Activated naive CD4-positive, alpha-beta T cell treated with anti-CD3 and anti-CD28 coated beads for 36 hours (primary cell): ENCODE measurements around the gene SMARCB1. TPM values are rescaled to one million over a fixed set of nuclear protein-coding genes. Genes with fewer than 3 reads are reported as not detected.

Source experiments
- CTCF ChIA-PET: fragments of 350-600 bp; sonication (Branson Sonifier 250); formaldehyde crosslinking; loops from one replicate; lab custom pipeline; 2021; ENCODE audit warnings: antibody characterized with exemption; lab: Charles Lee
- DNase-seq: peaks from one replicate; pipeline ENCODE4 v3.0.0-alpha.2; 2020
- H3K27ac Mint-ChIP-seq: one replicate; pipeline ENCODE4 v1.8.0; 2021; ENCODE audit warnings: mild to moderate bottlenecking, mixed read lengths
- H3K27me3 Mint-ChIP-seq: one replicate; pipeline ENCODE4 v1.8.0; 2021; ENCODE audit warnings: low read depth, mixed read lengths
- H3K36me3 Mint-ChIP-seq: one replicate; pipeline ENCODE4 v1.8.0; 2021; ENCODE audit warnings: low read depth, mixed read lengths
- H3K4me1 Mint-ChIP-seq: one replicate; pipeline ENCODE4 v1.8.0; 2021; ENCODE audit warnings: low read depth, mixed read lengths
- H3K4me3 Mint-ChIP-seq: one replicate; pipeline ENCODE4 v1.8.0; 2021; ENCODE audit warnings: mild to moderate bottlenecking, moderate library complexity, mixed read lengths
- H3K9me3 Mint-ChIP-seq: one replicate; pipeline ENCODE4 v1.8.0; 2021; ENCODE audit warnings: mixed read lengths
- intact Hi-C: fragments of 100-400 bp; cut with micrococcal nuclease; formaldehyde crosslinking; loops from one replicate; pipeline ENCODE4 v1.15.1; 2023
- total RNA-seq, 2 experiments: library from RNA; stranded (reverse); gene quantifications; one replicate each; pipeline ENCODE4 v1.2.3, GENCODE V29; 2021

Gene SMARCB1
- total RNA-seq, 2 experiments from 2014 or later: 75.3 to 89.1 TPM

DNA sequence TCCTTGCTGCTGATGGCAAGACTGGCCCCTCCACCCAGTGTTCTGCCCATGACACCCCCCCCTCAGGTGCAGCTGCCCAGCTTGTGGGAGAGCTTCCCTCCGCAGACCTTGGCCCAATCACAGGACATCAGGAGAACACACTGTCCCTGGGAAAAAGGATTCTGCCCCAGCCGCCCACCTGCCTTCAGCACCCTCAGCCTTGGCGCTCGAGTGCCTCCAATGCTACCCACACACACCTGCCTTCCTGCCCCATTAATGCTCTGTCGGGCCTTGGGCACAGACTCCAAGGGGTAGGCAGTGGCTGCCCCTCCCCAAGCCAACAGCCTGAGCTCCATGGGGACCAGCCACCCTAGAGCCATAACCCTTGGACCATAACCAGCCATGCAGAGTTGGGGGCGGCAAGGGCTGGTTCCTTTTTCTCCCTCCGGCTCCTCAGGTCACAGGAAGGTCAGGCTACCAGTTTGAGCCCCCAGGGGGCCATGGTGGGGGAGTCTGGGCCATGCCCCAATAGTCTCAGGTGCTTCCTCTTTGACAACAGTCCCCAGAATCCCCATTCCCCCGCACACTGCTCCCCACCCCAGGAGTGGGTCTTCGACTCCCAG is 34.6 kb upstream of the SMARCB1 start:
- Mint-ChIP-seq H3K27ac (no peak overlapping the region), H3K36me3 (no peaks in the 10 kb centered on the region), H3K27me3 (no peaks in the 10 kb centered on the region), H3K9me3 (no peaks in the 10 kb centered on the region), H3K4me3 (peak overlapping the region; percentile 60), H3K4me1 (peaks cover 11% of the 10 kb centered on the region)
- intact Hi-C loops: loop anchor here (2.0 kb wide), 1 partner anchor 15 kb away; the partner anchor contains the start of gene CHCHD10
- no peak for DNase-seq
- CTCF ChIA-PET: no interaction called here

DNA sequence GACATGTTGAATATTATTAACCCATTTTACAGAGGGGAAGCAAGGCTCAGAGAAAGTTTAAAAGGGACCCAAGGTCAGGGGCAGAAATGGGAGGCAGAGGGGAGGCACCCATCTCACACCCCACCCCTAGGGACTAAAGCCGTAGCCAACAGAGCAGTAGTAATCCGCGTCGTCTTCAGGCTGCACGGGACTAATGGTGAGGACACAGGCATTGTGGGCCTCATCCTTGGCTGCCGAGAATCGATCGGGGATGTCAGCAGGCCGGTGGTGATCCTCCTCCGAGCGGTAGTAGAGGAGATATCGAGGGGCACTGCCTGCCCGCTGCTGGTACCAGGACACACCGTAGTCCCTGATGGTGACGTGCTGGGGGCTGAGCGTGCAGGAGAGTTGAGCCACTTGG is 34.0 kb upstream of the SMARCB1 start:
- peak overlapping the region; percentile 60 for H3K4me3 Mint-ChIP-seq

DNA sequence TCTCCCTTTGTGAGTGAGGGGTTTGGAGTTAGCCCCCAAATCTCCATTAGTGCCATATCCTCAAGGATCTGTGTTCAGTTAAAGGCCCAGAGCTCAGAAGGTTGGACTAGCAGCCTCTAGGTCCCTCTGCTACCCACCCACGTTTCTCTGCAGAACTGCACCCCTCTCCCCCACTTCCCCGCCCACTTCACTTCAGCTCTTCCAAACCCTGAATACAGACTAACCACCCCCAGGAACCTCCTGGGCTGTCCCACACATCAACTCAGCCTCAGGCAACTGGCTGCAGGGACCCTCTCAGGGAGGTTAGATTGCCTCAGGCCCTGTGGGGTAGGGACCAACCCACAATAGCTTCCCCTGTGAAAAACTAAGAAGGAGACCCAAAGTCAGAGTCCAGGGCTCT is 33.4 kb upstream of the SMARCB1 start:
- Mint-ChIP-seq H3K36me3 (no peaks in the 10 kb centered on the region), H3K4me3 (no peak overlapping the region), H3K4me1 (peaks cover 11% of the 10 kb centered on the region), H3K9me3 (no peaks in the 10 kb centered on the region), H3K27me3 (no peaks in the 10 kb centered on the region), H3K27ac (no peak overlapping the region)
- CTCF ChIA-PET: no interaction called here
- intact Hi-C loops: loop anchor here (2.0 kb wide), 1 partner anchor 13 kb away; the partner anchor contains the start of gene CHCHD10
- DNase-seq: no peak

More for the DNA sequence above, 34.0 kb upstream of the SMARCB1 start:
- no peak for DNase-seq
- Mint-ChIP-seq H3K36me3 (no peaks in the 10 kb centered on the region), H3K27ac (no peak overlapping the region), H3K27me3 (no peaks in the 10 kb centered on the region), H3K9me3 (no peaks in the 10 kb centered on the region), H3K4me1 (peaks cover 11% of the 10 kb centered on the region)
- CTCF ChIA-PET: no interaction called here
- intact Hi-C loops: loop anchor here (2.0 kb wide), 1 partner anchor 14 kb away; the partner anchor contains the start of gene CHCHD10

DNA sequence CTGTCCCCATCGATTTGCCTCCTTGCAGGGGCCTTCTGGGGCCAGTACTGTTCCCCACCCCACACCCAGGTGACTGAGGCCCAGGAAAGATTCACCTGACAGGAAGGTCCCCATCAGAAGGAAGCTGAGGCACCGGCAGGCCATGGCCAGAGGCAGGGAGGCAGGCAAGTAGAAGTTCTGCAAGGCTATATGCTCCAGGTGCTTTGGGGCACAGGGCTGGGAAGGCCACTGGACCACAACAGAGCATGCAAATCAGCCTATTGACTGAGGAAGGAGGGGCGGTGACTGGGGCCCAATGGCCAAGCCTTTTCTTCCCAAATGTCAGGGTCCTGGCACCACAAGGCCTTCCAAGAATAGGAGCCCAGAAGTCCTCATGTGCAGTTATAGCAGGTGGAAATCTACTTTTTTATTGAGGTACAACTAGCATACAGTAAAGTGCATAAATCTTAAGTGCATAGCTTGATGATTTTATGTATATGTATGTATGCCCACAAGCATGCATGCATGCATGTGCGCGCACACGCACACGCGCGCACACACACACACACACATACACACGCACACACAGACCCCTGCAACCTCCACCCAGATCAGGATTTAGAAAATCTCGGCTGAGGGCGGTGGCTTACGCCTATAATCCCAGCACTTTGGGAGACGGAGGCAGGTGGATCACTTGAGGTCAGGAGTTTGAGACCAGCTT is 32.4 kb upstream of the SMARCB1 start, which contains the start of gene VPREB3:
VPREB3 (minus strand) TSS at position 206 of the 700 bp plus-strand sequence; CDS start at position 144, 62 bp downstream.
- Mint-ChIP-seq H3K4me3 (no peak within 1 kb of the TSS), H3K27ac (no peak within 1 kb of the TSS), H3K9me3 (no peaks in the 10 kb centered on the region), H3K4me1 (peaks cover 11% of the 10 kb centered on the region), H3K27me3 (no peaks in the 10 kb centered on the region), H3K36me3 (no peaks in the 10 kb centered on the region)
- CTCF ChIA-PET: interaction anchor here (1.2 kb wide), 1 partner anchor 16 kb away, joined by 7 read pairs; no protein-coding TSS in a partner anchor
- DNase-seq: no peak
- intact Hi-C loops: no loop called here

DNA sequence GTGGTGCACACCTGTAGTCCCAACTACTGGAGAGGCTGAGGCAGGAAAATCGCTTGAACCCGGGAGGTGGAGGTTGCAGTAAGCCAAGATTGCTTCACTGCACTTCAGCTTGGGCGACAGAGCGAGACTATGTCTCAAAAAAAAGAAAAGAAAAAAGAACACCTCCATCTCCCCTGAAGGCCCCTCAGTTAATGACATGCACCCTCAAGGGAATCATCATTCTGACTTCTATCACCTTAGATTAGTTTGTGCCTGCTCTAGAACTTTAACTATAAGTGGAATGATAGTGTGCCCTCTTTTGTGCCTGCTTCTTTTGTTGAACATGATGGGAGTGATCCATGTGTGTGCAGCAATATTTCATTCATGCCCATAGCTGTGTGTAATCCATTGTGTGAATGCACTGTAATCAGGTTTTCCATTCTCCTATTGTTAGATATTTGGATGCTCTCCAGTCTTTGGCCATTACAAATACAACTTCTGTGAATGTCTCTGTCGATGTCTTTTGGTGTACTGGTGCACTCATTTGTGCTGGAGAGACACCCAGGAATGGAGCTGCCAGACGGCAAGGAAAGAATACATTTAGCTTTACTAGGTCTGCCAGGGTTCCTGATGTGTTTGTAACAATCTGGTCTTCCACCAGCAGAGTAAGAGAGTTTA is 31.7 kb upstream of the SMARCB1 start:
- no peaks in the 10 kb centered on the region for H3K27me3 Mint-ChIP-seq
- no peaks in the 10 kb centered on the region for H3K36me3 Mint-ChIP-seq
- CTCF ChIA-PET: interaction anchor here (1.2 kb wide), 1 partner anchor 16 kb away, joined by 7 read pairs; no protein-coding TSS in a partner anchor
- peaks cover 7% of the 10 kb centered on the region for H3K4me1 Mint-ChIP-seq
- H3K9me3 Mint-ChIP-seq: no peaks in the 10 kb centered on the region
- H3K27ac Mint-ChIP-seq: no peak overlapping the region
- DNase-seq: no peak
- H3K4me3 Mint-ChIP-seq: no peak overlapping the region
- intact Hi-C loops: no loop called here

DNA sequence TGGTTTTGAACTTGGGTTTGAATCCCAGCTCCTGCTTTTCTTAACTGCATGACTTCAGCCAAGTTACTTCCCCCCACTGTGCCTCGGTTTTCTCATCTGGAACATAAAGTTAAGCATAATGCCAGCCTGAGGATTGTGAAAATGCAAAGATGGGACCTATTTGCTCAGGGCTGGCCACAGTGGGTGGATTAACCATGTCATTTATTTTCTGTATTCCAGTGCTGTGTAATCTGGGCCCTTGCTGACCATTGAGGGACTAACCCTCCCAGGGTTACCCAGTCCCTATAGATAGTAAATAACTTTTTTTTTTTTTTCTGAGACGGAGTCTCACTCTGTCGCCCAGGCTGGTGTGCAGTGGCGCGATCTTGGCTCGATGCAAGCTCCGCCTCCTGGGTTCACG is 31.1 kb upstream of the SMARCB1 start:
- Mint-ChIP-seq H3K4me3 (no peak overlapping the region), H3K27me3 (no peaks in the 10 kb centered on the region), H3K4me1 (peaks cover 1% of the 10 kb centered on the region), H3K9me3 (no peaks in the 10 kb centered on the region), H3K27ac (no peak overlapping the region), H3K36me3 (no peaks in the 10 kb centered on the region)
- intact Hi-C loops: no loop called here
- CTCF ChIA-PET: interaction anchor here (1.2 kb wide), 1 partner anchor 15 kb away, joined by 7 read pairs; no protein-coding TSS in a partner anchor
- DNase-seq: no peak

DNA sequence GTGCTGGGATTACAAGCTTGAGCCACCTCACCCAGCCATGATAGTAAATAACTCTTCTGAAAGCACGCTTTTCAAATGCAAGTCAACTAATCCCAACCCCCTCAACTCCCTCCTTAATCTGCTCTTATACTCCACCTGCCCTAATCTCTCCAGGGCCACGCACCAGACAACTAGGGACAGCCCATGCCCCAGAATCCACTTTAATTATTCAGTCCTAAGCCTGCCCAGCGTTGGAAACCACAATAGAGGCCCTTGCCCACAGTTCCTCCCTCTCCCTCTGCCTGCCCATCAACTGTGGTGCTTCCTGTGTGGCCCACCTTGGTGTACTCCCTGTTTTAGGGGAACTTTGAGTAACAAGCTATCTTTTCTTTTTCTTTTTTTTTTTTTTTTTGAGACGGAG is 29.9 kb upstream of the SMARCB1 start:
- intact Hi-C loops: no loop called here
- Mint-ChIP-seq H3K27me3 (no peaks in the 10 kb centered on the region), H3K9me3 (no peaks in the 10 kb centered on the region), H3K4me1 (peaks cover 1% of the 10 kb centered on the region), H3K27ac (no peak overlapping the region), H3K4me3 (no peak overlapping the region), H3K36me3 (no peaks in the 10 kb centered on the region)
- CTCF ChIA-PET: no interaction called here
- no peak for DNase-seq

DNA sequence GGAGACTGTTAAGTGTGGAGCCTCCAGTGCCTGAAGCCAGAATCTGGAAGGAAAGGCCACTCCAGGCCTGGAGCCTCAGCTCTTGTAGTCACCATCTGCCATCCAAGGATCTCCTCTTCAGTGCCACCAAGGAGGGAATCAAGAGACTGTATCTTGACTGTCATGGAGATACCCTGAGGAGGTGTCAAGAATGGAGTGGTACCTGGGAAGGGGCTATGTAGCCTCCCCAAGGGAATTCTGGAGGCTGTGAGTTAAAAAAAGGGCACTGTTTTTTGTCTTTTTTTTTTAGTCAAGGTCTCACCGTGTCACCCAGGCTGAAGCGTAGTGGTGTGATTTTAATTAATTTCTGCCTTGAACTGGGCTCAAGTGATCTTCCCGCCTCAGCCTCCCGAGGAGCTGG is 27.2 kb upstream of the SMARCB1 start:
- H3K27me3 Mint-ChIP-seq: no peaks in the 10 kb centered on the region
- intact Hi-C loops: no loop called here
- CTCF ChIA-PET: interaction anchor here (0.6 to 0.9 kb wide), 3 partner anchors 9 to 100 kb away, joined by 3 to 4 read pairs (median 3); partner anchors contain the start of gene ZNF70
- no peak for DNase-seq
- H3K4me3 Mint-ChIP-seq: no peak overlapping the region
- H3K27ac Mint-ChIP-seq: no peak overlapping the region
- H3K36me3 Mint-ChIP-seq: peaks cover 3% of the 10 kb centered on the region
- no peaks in the 10 kb centered on the region for H3K9me3 Mint-ChIP-seq
- H3K4me1 Mint-ChIP-seq: peaks cover 18% of the 10 kb centered on the region

DNA sequence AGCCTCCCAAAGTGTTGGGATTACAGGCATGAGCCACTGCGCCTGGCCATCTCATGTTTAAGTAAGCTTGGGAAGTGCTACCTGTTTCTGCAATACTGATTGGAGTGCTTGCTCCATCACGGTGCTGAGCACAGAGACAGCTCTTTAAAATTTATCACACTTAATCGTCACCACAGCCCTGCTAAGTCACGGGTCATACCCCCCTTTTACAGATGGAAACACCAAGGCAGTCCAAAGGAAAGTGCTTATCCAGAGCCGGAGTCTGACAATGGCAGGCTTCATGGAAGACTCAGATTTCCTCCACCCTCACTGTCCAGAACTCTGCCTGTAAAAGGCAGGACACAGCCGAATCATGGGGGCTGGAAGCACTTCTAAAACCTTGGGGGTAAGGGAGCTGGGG is 26.7 kb upstream of the SMARCB1 start:
- H3K27ac Mint-ChIP-seq: no peak overlapping the region
- CTCF ChIA-PET: interaction anchor here (0.9 kb wide), 1 partner anchor 10 kb away, joined by 4 read pairs; the partner anchor contains the start of gene ZNF70

DNA sequence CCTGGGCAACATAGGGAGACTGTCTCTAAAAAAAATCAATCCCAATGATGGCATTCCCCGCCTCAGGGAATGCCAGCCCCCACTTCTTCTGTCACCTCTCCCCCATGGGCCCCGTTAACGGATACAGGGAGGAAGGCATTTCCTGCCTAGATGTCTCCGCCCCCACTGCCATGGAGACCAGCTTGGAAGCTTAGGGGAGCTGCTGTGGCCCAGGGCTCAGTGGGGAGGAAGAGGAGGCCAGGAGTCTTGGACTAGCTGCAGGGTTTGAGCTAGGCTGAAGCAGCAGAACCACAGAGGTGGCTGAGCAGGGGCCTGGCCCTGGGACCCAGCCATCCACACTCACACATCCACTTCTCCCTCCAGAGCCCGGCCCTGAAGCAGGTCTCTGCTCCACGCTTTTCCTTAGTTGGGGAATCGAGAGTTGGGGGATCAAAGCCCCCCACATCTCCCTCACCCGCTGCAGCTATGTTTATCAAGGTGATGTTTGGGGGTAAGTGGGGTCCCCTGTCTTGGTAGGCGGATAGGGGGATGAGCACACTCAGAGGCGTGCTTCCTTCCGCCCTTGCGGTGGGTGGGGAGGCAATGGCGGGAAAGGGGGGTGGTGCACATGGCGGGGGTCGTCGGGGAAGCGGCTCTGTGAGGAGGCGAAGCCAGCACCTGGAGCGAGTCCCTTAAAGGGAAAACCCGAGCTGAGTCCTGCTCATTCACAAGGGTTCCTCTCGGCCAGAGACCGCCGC is 23.8 kb upstream of the SMARCB1 start, which contains the start of gene C22orf15:
C22orf15 (plus strand) TSS at position 149 of the 737 bp plus-strand sequence; CDS start at position 466, 317 bp downstream.
- Mint-ChIP-seq H3K36me3 (peaks cover 13% of the 10 kb centered on the region), H3K9me3 (no peaks in the 10 kb centered on the region), H3K4me3 (peak within 1 kb of the TSS; percentile 66), H3K27ac (peak within 1 kb of the TSS; percentile 50), H3K27me3 (no peaks in the 10 kb centered on the region), H3K4me1 (peaks cover 34% of the 10 kb centered on the region)
- DNase-seq: peak; percentile 44
- CTCF ChIA-PET: interaction anchor here (1.7 kb wide), 1 partner anchor 26 kb away, joined by 6 read pairs; no protein-coding TSS in a partner anchor
- intact Hi-C loops: no loop called here

More for the DNA sequence above, 26.7 kb upstream of the SMARCB1 start:
- Mint-ChIP-seq H3K4me1 (peaks cover 23% of the 10 kb centered on the region), H3K9me3 (no peaks in the 10 kb centered on the region), H3K4me3 (no peak overlapping the region), H3K36me3 (peaks cover 5% of the 10 kb centered on the region), H3K27me3 (no peaks in the 10 kb centered on the region)
- DNase-seq: no peak
- intact Hi-C loops: no loop called here

DNA sequence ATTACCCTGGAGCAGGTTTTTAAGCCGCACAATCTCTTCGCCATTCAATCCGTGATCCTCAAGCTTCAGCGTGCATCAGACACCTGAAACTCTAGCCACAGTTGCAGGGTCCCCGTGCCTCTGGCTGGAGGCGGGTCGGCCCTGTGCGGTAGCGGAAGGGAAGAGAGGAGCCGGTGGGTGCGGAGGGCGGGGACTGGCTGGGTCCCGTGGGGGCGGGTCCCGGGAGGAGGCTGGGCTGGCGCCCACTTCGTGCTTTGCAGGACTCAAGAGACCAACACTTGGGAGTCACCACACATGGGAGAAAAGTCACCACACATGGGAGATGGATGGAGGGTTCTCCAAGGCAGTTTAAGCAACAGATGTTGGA is 23.2 kb upstream of the SMARCB1 start:
- H3K4me3 Mint-ChIP-seq: peak overlapping the region; percentile 66
- no peaks in the 10 kb centered on the region for H3K9me3 Mint-ChIP-seq
- H3K27ac Mint-ChIP-seq: peak overlapping the region; percentile 50
- CTCF ChIA-PET: interaction anchor here (0.8 to 1.7 kb wide), 2 partner anchors 25 to 43 kb away, joined by 3 to 6 read pairs; no protein-coding TSS in a partner anchor
- intact Hi-C loops: no loop called here
- H3K4me1 Mint-ChIP-seq: peaks cover 34% of the 10 kb centered on the region
- peaks cover 13% of the 10 kb centered on the region for H3K36me3 Mint-ChIP-seq
- no peaks in the 10 kb centered on the region for H3K27me3 Mint-ChIP-seq
- peak; percentile 64 for DNase-seq
